Measurements from ENCODE around the gene RETREG1.

DNA sequence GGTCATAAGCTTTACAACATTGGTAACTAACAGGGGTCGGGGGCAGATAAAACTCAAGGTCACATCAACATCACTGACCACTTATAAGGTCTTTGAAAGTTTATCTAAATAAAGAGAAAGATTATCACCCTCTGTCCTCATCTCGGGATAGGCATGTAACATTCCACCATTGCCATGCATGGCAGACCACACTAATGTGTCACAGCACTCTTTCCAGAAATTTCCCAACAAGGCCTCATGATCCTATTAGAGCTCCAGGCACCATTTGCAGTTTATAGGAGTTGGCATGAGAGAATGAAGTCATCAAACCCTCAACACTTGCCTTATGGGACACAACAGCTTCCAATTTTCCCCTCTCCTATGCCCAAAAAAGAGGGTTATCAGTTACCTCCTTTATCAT is 119.3 kb downstream of the RETREG1 start:
- TF ChIP-seq, protein P1, sequence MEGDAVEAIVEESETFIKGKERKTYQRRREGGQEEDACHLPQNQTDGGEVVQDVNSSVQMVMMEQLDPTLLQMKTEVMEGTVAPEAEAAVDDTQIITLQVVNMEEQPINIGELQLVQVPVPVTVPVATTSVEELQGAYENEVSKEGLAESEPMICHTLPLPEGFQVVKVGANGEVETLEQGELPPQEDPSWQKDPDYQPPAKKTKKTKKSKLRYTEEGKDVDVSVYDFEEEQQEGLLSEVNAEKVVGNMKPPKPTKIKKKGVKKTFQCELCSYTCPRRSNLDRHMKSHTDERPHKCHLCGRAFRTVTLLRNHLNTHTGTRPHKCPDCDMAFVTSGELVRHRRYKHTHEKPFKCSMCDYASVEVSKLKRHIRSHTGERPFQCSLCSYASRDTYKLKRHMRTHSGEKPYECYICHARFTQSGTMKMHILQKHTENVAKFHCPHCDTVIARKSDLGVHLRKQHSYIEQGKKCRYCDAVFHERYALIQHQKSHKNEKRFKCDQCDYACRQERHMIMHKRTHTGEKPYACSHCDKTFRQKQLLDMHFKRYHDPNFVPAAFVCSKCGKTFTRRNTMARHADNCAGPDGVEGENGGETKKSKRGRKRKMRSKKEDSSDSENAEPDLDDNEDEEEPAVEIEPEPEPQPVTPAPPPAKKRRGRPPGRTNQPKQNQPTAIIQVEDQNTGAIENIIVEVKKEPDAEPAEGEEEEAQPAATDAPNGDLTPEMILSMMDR (IDR thresholded peaks at IDR 0.05): no peak
- TF ChIP-seq POLR2A (IDR thresholded peaks at IDR 0.05) (no peak), EP300 (IDR thresholded peaks at IDR 0.05) (no peak)
